Measurements from ENCODE around the gene LRRTM2. TPM values are rescaled to one million over a fixed set of nuclear protein-coding genes. Genes with fewer than 3 reads are reported as not detected.
A peak's percentile ranks its signal among the peaks of the same experiment; 100 is the strongest.

The LRRTM2 gene
- total RNA-seq, 1 experiment from 2014 or later, result not detected

DNA sequence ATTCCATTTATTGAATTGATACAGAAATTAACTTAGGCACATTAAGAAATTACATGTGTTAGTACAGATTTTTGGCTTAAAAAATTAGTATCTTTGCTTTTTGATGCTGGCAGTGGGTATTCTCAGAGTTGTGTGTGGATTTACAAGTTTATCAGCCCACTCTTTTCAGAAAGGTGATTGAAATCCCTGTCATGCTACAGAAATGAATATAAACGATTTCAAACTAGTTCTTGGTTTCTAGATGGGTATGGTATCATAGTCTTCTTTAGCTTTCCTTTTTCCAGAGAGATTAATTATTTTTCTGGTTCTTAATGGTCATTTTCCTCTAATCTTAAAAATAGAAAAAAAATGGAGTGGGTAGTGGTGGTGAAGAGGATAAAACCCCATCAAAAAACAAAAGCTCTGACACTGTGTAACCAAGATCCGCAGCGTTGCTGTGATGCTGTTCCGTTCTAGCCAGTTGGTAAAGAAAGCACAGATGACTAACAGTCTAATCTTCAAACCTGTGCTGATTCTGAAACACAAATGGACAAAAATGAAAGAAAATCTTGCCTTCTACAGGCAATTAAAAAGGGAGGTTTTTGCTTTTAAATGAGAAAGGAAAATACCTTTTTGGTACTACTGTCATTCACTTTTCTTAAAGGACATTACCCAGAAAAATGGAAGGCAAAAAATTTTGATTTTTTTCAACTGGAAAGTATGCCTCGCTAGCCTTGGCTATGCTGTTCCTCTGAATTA lies 5.2 kb downstream of the LRRTM2 start:
- peak overlapping the region; percentile 50 for H3K4me3 Mint-ChIP-seq (ENCODE audit: unreplicated experiment)
- peaks cover 27% of the 10 kb centered on the region for H3K36me3 Mint-ChIP-seq (ENCODE audit: insufficient read depth, unreplicated experiment)
- DNase-seq (ENCODE audit: unreplicated experiment), result peak; percentile 21

GRCh38 chr5:138869038-138869437 lies 6.1 kb downstream of the LRRTM2 start:
- H3K4me3 Mint-ChIP-seq (ENCODE audit: unreplicated experiment), result no peak overlapping the region
- BruUV-seq (replicated peaks), result no TSS peak
- TF ChIP-seq, protein P1, sequence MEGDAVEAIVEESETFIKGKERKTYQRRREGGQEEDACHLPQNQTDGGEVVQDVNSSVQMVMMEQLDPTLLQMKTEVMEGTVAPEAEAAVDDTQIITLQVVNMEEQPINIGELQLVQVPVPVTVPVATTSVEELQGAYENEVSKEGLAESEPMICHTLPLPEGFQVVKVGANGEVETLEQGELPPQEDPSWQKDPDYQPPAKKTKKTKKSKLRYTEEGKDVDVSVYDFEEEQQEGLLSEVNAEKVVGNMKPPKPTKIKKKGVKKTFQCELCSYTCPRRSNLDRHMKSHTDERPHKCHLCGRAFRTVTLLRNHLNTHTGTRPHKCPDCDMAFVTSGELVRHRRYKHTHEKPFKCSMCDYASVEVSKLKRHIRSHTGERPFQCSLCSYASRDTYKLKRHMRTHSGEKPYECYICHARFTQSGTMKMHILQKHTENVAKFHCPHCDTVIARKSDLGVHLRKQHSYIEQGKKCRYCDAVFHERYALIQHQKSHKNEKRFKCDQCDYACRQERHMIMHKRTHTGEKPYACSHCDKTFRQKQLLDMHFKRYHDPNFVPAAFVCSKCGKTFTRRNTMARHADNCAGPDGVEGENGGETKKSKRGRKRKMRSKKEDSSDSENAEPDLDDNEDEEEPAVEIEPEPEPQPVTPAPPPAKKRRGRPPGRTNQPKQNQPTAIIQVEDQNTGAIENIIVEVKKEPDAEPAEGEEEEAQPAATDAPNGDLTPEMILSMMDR (IDR thresholded peaks at IDR 0.05; ENCODE audit: unreplicated experiment), result no peak
- peaks cover 28% of the 10 kb centered on the region for H3K36me3 Mint-ChIP-seq (ENCODE audit: insufficient read depth, unreplicated experiment)
- POLR2A ChIA-PET, result interaction anchor here (0.6 to 6.8 kb wide), 7 partner anchors 9 to 563 kb away, joined by 3 to 27 read pairs (median 3); no protein-coding TSS in a partner anchor
- no peak for DNase-seq (ENCODE audit: unreplicated experiment)
- intact Hi-C loops (cut with micrococcal nuclease), result no loop called here
- CTCF ChIA-PET, result interaction anchor here (0.6 to 1.0 kb wide), 4 partner anchors 20 to 929 kb away, joined by 3 to 6 read pairs (median 3); no protein-coding TSS in a partner anchor
- H3K27ac Mint-ChIP-seq (ENCODE audit: low read depth, unreplicated experiment), result peak overlapping the region; percentile 90
- no peaks in the 10 kb centered on the region for H3K9me3 Mint-ChIP-seq (ENCODE audit: unreplicated experiment)
- peaks cover 55% of the 10 kb centered on the region for H3K4me1 Mint-ChIP-seq (ENCODE audit: insufficient read depth, unreplicated experiment)
- H3K27me3 Mint-ChIP-seq (ENCODE audit: insufficient read depth, unreplicated experiment), result no peaks in the 10 kb centered on the region

More for the DNA sequence above, 5.2 kb downstream of the LRRTM2 start:
- no TSS peak for BruUV-seq (replicated peaks)
- TF ChIP-seq, protein P1 (IDR thresholded peaks at IDR 0.05; ENCODE audit: unreplicated experiment), result no peak
- peaks cover 55% of the 10 kb centered on the region for H3K4me1 Mint-ChIP-seq (ENCODE audit: insufficient read depth, unreplicated experiment)
- ChIA-PET CTCF (interaction anchor here (0.6 to 1.7 kb wide), 7 partner anchors 9 to 150 kb away, joined by 3 to 5 read pairs (median 3); no protein-coding TSS in a partner anchor), POLR2A (interaction anchor here (1.0 to 6.8 kb wide), 6 partner anchors 9 to 424 kb away, joined by 3 to 27 read pairs (median 6); partner anchors contain the start of gene MATR3)
- intact Hi-C loops (cut with micrococcal nuclease), result no loop called here
- H3K27ac Mint-ChIP-seq (ENCODE audit: low read depth, unreplicated experiment), result peak overlapping the region; percentile 90
- no peaks in the 10 kb centered on the region for H3K9me3 Mint-ChIP-seq (ENCODE audit: unreplicated experiment)
- no peaks in the 10 kb centered on the region for H3K27me3 Mint-ChIP-seq (ENCODE audit: insufficient read depth, unreplicated experiment)

DNA sequence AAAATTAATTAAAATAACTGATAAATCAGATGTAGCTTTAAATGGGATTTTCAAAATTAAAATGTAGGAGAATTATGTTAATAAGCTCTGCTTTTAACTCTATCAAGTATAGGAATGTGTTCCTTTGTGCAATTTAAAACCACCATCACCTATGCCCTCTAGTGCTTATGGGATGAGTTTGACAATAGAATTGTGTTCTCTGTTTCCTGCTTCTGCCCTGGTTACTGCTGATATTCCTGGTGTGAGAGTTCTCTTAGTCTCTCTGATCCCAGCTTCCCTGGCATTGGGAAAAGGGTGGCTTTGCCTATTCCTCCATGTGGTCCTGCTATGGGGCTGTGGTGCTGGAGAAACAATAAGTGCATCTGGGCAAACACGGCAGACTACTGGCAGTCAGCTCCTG lies 8.1 kb downstream of the LRRTM2 start:
- BruUV-seq (replicated peaks), result no TSS peak
- CTCF ChIA-PET, result interaction anchor here (0.6 to 1.7 kb wide), 5 partner anchors 9 to 205 kb away, joined by 3 to 13 read pairs (median 3); no protein-coding TSS in a partner anchor
- TF ChIP-seq, protein P1 (IDR thresholded peaks at IDR 0.05; ENCODE audit: unreplicated experiment), result no peak
- intact Hi-C loops (cut with micrococcal nuclease), result no loop called here
- H3K4me3 Mint-ChIP-seq (ENCODE audit: unreplicated experiment), result no peak overlapping the region
- POLR2A ChIA-PET, result interaction anchor here (0.6 to 1.4 kb wide), 7 partner anchors 11 to 406 kb away, joined by 3 to 7 read pairs (median 4); no protein-coding TSS in a partner anchor
- no peak for DNase-seq (ENCODE audit: unreplicated experiment)
- H3K36me3 Mint-ChIP-seq (ENCODE audit: insufficient read depth, unreplicated experiment), result peaks cover 37% of the 10 kb centered on the region
- peaks cover 45% of the 10 kb centered on the region for H3K4me1 Mint-ChIP-seq (ENCODE audit: insufficient read depth, unreplicated experiment)
- H3K27me3 Mint-ChIP-seq (ENCODE audit: insufficient read depth, unreplicated experiment), result no peaks in the 10 kb centered on the region
- no peak overlapping the region for H3K27ac Mint-ChIP-seq (ENCODE audit: low read depth, unreplicated experiment)
- no peaks in the 10 kb centered on the region for H3K9me3 Mint-ChIP-seq (ENCODE audit: unreplicated experiment)

- DNase-seq (ENCODE audit: unreplicated experiment), result no peak
- no peaks in the 10 kb centered on the region for H3K9me3 Mint-ChIP-seq (ENCODE audit: unreplicated experiment)
- POLR2A ChIA-PET, result interaction anchor here (1.4 kb wide), 1 partner anchor 14 kb away, joined by 3 read pairs; no protein-coding TSS in a partner anchor
- no peak overlapping the region for H3K27ac Mint-ChIP-seq (ENCODE audit: low read depth, unreplicated experiment)
- H3K27me3 Mint-ChIP-seq (ENCODE audit: insufficient read depth, unreplicated experiment), result no peaks in the 10 kb centered on the region
- H3K4me1 Mint-ChIP-seq (ENCODE audit: insufficient read depth, unreplicated experiment), result peaks cover 34% of the 10 kb centered on the region
- CTCF ChIA-PET, result interaction anchor here (0.6 to 0.7 kb wide), 2 partner anchors 15 to 296 kb away, joined by 3 to 4 read pairs; no protein-coding TSS in a partner anchor
- TF ChIP-seq, protein P1 (IDR thresholded peaks at IDR 0.05; ENCODE audit: unreplicated experiment), result no peak
- H3K4me3 Mint-ChIP-seq (ENCODE audit: unreplicated experiment), result no peak overlapping the region
- intact Hi-C loops (cut with micrococcal nuclease), result no loop called here
- BruUV-seq (replicated peaks), result no TSS peak
- peaks cover 14% of the 10 kb centered on the region for H3K36me3 Mint-ChIP-seq (ENCODE audit: insufficient read depth, unreplicated experiment)
Measured at GRCh38 chr5:138853132-138853531, 22.0 kb downstream of the LRRTM2 start.
